ENCODE data around the gene VWA8.

- TF ChIP-seq, protein P1, sequence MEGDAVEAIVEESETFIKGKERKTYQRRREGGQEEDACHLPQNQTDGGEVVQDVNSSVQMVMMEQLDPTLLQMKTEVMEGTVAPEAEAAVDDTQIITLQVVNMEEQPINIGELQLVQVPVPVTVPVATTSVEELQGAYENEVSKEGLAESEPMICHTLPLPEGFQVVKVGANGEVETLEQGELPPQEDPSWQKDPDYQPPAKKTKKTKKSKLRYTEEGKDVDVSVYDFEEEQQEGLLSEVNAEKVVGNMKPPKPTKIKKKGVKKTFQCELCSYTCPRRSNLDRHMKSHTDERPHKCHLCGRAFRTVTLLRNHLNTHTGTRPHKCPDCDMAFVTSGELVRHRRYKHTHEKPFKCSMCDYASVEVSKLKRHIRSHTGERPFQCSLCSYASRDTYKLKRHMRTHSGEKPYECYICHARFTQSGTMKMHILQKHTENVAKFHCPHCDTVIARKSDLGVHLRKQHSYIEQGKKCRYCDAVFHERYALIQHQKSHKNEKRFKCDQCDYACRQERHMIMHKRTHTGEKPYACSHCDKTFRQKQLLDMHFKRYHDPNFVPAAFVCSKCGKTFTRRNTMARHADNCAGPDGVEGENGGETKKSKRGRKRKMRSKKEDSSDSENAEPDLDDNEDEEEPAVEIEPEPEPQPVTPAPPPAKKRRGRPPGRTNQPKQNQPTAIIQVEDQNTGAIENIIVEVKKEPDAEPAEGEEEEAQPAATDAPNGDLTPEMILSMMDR (IDR thresholded peaks at IDR 0.05; ENCODE audit: low read depth, low read length, missing input control): no peak
- TF ChIP-seq NR2F2 (IDR thresholded peaks at IDR 0.05): no peak
- TF ChIP-seq JUND (IDR thresholded peaks at IDR 0.05): no peak
- TF ChIP-seq ATF3 (IDR thresholded peaks at IDR 0.05): no peak
- TF ChIP-seq, protein P2, sequence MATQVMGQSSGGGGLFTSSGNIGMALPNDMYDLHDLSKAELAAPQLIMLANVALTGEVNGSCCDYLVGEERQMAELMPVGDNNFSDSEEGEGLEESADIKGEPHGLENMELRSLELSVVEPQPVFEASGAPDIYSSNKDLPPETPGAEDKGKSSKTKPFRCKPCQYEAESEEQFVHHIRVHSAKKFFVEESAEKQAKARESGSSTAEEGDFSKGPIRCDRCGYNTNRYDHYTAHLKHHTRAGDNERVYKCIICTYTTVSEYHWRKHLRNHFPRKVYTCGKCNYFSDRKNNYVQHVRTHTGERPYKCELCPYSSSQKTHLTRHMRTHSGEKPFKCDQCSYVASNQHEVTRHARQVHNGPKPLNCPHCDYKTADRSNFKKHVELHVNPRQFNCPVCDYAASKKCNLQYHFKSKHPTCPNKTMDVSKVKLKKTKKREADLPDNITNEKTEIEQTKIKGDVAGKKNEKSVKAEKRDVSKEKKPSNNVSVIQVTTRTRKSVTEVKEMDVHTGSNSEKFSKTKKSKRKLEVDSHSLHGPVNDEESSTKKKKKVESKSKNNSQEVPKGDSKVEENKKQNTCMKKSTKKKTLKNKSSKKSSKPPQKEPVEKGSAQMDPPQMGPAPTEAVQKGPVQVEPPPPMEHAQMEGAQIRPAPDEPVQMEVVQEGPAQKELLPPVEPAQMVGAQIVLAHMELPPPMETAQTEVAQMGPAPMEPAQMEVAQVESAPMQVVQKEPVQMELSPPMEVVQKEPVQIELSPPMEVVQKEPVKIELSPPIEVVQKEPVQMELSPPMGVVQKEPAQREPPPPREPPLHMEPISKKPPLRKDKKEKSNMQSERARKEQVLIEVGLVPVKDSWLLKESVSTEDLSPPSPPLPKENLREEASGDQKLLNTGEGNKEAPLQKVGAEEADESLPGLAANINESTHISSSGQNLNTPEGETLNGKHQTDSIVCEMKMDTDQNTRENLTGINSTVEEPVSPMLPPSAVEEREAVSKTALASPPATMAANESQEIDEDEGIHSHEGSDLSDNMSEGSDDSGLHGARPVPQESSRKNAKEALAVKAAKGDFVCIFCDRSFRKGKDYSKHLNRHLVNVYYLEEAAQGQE (IDR thresholded peaks at IDR 0.05): no peak
- no peak for TF ChIP-seq ZBTB33 (IDR thresholded peaks at IDR 0.05)
- no peak for TF ChIP-seq RAD21 (IDR thresholded peaks at IDR 0.05)
- no peak for TF ChIP-seq SP1 (IDR thresholded peaks at IDR 0.05)
- TF ChIP-seq YY1 (IDR thresholded peaks at IDR 0.05): no peak
These were observed 254.8 kb downstream of the VWA8 start for GRCh38 chr13:41706152-41706551.
